HepG2 (cell line): ENCODE data around the gene SPATA25. TPM values are rescaled to one million over a fixed set of nuclear protein-coding genes. Genes with fewer than 3 reads are reported as not detected.

Source experiments
- POLR2A ChIP-seq, 2 experiments: IDR thresholded peaks; 2 replicates each; pipeline ENCODE4 v1.6.1; 2011; ENCODE audit warnings: low read depth in 2 of 2, low read length in 2 of 2, mild to moderate bottlenecking in 1 of 2, moderate library complexity in 1 of 2; ENCODE audit not compliant: insufficient read depth in 1 of 2
- RAD21 ChIP-seq: fragments of 450-650 bp; formaldehyde crosslinking; IDR thresholded peaks from 2 replicates; pipeline ENCODE4 v1.5.0; 2020; ENCODE audit warnings: mild to moderate bottlenecking
- SOX5 ChIP-seq: IDR thresholded peaks from 2 replicates; pipeline ENCODE4 v1.6.1; 2016; ENCODE audit warnings: borderline replicate concordance
- TEAD2 ChIP-seq: sonication (generic); formaldehyde crosslinking; IDR thresholded peaks from 2 replicates; pipeline ENCODE4 v1.9.0; 2021; ENCODE audit warnings: missing genetic modification reagents
- TOE1 ChIP-seq: sonication (generic); formaldehyde crosslinking; IDR thresholded peaks from 2 replicates; pipeline ENCODE4 v1.4.0; 2020; ENCODE audit warnings: mild to moderate bottlenecking, missing genetic modification reagents
- ZNF609 ChIP-seq: sonication (generic); formaldehyde crosslinking; IDR thresholded peaks from 2 replicates; pipeline ENCODE4 v1.4.0; 2020; ENCODE audit warnings: mild to moderate bottlenecking, missing genetic modification reagents, borderline replicate concordance
- ZNF761 ChIP-seq: sonication (generic); formaldehyde crosslinking; conservative IDR thresholded peaks from 2 replicates; pipeline ENCODE4 v1.4.0; 2020; ENCODE audit warnings: mild to moderate bottlenecking, missing genetic modification reagents
- ZNF891 ChIP-seq: sonication (generic); formaldehyde crosslinking; IDR thresholded peaks from 2 replicates; pipeline ENCODE4 v1.5.0; 2020; ENCODE audit warnings: mild to moderate bottlenecking, missing genetic modification reagents
- ZXDC ChIP-seq: sonication (generic); formaldehyde crosslinking; IDR thresholded peaks from 2 replicates; pipeline ENCODE4 v1.5.0; 2020; ENCODE audit warnings: mild to moderate bottlenecking, missing genetic modification reagents
- polyA plus RNA-seq, 8 experiments: library from polyadenylated mRNA; depleted of rRNA in 3 of 8; stranded (reverse) in 7 of 8; unstranded in 1 of 8; fragments of >200 nt; fragmentation: Illumina TruSeq in 4 of 8; extraction: Trizol in 4 of 8; gene quantifications; 2 replicates each; pipeline versions ENCODE4 v1.2.1 to v1.2.3, GENCODE V29; 2011 to 2016; ENCODE audit warnings: low read depth in 4 of 8, missing spikeins in 1 of 8, mixed read lengths in 1 of 8; ENCODE audit not compliant: insufficient read depth in 1 of 8
- total RNA-seq, 5 experiments: library from RNA; depleted of rRNA; stranded (reverse); fragments of >200 nt; fragmentation: Illumina TruSeq; extraction: Trizol; gene quantifications; 2 replicates each; pipeline ENCODE4 v1.2.3, GENCODE V29; 2016; ENCODE audit warnings: low read depth in 1 of 5
- TF ChIP-seq, protein P1 (sequence below): sonication (generic); formaldehyde crosslinking; IDR thresholded peaks from 2 replicates; pipeline ENCODE4 v1.4.0; 2020; ENCODE audit warnings: mild to moderate bottlenecking, missing genetic modification reagents
- TF ChIP-seq, protein P2 (sequence below): sonication (generic); formaldehyde crosslinking; IDR thresholded peaks from 2 replicates; pipeline ENCODE4 v1.4.0; 2020; ENCODE audit warnings: missing genetic modification reagents, borderline replicate concordance

SPATA25 gene
- total and polyA plus RNA-seq, 2 of the 13 experiments (the other 11 are each of a cell fraction or from before 2014, with no cell fraction given): 4.8 to 7.6 TPM

DNA sequence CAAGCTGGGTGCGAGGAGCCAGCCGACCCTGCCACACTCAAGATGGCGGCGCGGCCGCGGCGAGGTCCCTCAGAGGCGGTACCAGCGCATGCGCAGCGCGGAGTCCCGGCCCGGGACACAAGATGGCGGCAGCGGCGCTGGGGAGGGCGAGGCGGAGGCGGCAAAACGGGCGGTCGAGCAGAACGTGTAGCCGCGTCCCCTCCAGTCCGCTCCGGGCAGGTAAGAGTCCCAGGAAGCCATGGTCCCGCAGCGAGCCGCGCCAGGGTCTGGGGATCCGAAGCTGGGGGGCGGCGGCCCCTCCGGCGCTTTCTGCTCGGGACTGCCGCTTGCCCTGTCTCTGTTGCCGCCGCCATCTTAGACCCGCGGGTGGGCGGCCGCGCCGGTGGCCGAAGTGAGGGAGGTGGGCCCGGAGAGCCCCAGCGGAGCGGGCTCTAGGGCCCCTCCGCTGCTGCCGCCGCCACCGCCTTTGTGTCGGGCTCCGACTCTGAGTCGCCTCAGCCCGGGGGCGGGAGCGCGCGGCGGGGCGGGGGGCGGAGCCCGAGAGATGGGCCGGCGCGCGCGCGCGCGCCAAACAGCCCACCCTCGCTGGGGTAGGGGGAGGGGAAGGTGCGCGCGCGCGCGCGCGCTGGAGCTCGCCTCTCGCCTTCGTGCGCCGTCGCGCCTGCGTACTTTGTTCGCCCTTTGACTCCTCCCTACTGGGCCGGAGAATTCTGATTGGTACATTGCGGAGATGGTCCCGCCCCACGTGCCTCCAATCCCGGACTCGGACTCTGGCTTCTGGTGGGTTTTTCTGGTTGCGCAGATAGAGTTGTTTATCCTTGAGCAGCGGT, 47.4 kb upstream of the SPATA25 start, which contains the start of gene PCIF1 (continued):
- TF ChIP-seq, protein P1, sequence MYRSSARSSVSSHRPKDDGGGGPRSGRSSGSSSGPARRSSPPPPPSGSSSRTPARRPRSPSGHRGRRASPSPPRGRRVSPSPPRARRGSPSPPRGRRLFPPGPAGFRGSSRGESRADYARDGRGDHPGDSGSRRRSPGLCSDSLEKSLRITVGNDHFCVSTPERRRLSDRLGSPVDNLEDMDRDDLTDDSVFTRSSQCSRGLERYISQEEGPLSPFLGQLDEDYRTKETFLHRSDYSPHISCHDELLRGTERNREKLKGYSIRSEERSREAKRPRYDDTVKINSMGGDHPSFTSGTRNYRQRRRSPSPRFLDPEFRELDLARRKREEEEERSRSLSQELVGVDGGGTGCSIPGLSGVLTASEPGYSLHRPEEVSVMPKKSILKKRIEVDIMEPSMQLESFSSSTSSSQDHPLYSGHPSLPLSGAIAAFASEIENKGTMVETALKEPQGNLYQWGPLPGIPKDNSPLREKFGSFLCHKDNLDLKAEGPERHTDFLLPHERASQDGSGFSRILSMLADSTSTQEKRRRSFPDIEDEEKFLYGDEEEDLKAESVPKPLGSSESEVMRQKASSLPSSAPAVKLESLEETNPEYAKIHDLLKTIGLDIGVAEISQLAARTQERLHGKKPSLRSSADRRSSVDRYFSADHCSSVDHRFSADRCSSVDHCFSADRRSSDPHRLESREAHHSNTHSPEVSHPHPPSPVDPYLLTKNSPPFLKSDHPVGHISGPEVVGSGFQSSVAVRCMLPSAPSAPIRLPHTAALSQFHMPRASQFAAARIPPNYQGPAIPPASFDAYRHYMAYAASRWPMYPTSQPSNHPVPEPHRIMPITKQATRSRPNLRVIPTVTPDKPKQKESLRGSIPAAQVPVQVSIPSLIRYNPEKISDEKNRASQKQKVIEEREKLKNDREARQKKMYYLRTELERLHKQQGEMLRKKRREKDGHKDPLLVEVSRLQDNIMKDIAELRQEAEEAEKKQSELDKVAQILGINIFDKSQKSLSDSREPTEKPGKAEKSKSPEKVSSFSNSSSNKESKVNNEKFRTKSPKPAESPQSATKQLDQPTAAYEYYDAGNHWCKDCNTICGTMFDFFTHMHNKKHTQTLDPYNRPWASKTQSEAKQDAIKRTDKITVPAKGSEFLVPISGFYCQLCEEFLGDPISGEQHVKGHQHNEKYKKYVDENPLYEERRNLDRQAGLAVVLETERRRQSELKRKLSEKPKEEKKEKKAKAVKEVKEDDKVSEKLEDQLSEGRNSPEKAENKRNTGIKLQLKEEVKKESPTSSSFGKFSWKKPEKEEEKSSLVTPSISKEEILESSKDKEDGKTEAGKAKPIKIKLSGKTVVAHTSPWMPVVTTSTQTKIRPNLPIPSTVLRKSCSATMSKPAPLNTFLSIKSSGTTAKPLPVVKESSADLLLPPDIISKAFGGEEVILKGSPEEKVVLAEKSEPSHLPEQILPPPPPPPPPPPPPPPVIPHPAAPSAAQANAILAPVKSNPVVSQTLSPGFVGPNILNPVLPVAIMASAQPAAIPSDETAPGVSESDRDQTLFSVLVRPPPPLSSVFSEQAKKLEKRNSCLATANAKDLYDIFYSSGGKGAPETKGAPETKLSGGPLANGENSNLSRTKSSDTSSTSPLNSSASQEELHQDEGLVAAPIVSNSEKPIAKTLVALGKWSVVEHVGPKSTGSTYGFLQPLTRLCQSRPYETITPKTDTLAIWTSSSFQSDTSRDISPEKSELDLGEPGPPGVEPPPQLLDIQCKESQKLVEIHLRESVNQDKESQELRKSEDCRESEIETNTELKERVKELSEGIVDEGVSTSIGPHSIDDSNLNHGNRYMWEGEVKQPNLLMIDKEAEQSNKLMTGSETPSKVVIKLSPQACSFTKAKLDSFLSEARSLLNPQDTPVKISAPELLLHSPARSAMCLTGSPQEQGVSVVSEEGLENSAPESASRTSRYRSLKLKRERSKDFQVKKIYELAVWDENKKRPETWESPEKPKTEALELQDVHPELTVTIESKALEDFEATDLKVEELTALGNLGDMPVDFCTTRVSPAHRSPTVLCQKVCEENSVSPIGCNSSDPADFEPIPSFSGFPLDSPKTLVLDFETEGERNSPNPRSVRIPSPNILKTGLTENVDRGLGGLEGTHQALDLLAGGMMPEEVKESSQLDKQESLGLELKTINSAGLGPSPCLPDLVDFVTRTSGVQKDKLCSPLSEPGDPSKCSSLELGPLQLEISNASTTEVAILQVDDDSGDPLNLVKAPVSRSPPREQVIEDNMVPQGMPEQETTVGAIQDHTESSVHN: peak; percentile 54
- TF ChIP-seq ZNF891 (CRISPR knock-in tag) (peak; percentile 97), SOX5 (peak; percentile 46; the same call in 1 of the 2 replicates), ZNF609 (CRISPR knock-in tag) (peak; percentile 67; the same call in 1 of the 2 replicates), ZNF761 (CRISPR knock-in tag) (peak; percentile 89), TEAD2 (peak; percentile 4), POLR2A (IDR thresholded peaks at IDR 0.05; ENCODE audit: insufficient read depth in 1 of 2, low read depth in 2 of 2, low read length in 2 of 2) (peak; percentile 64 to 98), ZXDC (peak; percentile 60; the same call in 1 of the 2 replicates), RAD21 (CRISPR knock-in tag) (peak; percentile 90), TOE1 (peak; percentile 82; the same call in 1 of the 2 replicates)
- TF ChIP-seq, protein P2, sequence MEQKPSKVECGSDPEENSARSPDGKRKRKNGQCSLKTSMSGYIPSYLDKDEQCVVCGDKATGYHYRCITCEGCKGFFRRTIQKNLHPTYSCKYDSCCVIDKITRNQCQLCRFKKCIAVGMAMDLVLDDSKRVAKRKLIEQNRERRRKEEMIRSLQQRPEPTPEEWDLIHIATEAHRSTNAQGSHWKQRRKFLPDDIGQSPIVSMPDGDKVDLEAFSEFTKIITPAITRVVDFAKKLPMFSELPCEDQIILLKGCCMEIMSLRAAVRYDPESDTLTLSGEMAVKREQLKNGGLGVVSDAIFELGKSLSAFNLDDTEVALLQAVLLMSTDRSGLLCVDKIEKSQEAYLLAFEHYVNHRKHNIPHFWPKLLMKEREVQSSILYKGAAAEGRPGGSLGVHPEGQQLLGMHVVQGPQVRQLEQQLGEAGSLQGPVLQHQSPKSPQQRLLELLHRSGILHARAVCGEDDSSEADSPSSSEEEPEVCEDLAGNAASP (CRISPR knock-in tag): peak; percentile 78
